ENCODE measurements around the gene MUC4. TPM values are rescaled to one million over a fixed set of nuclear protein-coding genes. Genes with fewer than 3 reads are reported as not detected.

MUC4 gene
- total and polyA plus RNA-seq, 9 of the 15 experiments (the other 6 are each of a cell fraction or from before 2014, with no cell fraction given), result under 0.01 to 0.21 (median 0.10) TPM; not detected in 4

DNA sequence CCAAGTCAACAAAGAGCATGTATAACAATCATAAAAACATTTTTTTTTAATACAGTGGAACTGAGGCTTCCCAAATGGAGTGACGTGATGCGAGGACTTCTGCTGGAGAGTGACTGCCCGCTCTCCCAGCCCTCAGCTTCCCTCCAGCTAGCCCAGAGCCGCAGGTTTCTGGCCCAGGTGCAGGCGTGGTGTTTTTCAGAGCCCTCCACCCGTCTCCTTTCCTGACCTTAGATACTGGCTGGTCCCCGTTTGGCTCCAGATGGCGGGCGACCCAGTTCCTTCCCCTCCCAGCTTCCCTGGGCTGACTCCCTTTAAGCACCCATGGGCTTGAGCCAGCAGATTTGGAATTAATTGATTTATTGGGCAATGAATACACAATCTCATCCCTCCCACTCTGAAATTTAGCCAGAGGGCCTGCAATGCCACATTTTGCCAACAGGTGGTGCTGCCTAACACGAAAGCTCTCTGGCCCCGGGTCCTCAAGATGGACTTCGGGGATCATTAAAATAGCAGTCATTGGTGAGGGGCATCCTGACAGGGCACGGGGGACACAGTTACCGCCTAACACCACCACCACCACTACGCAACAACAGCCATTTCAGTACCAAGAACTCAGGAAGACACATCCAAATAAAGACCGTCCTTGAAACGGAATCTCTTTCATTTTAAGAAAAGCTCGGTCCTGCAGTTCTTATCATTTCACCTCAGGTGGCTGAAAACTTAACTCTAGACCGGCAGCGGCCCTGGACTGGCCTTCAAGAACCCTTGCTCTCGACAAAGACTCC, 47.5 kb upstream of the MUC4 start (continued):
- TF ChIP-seq, protein P1, sequence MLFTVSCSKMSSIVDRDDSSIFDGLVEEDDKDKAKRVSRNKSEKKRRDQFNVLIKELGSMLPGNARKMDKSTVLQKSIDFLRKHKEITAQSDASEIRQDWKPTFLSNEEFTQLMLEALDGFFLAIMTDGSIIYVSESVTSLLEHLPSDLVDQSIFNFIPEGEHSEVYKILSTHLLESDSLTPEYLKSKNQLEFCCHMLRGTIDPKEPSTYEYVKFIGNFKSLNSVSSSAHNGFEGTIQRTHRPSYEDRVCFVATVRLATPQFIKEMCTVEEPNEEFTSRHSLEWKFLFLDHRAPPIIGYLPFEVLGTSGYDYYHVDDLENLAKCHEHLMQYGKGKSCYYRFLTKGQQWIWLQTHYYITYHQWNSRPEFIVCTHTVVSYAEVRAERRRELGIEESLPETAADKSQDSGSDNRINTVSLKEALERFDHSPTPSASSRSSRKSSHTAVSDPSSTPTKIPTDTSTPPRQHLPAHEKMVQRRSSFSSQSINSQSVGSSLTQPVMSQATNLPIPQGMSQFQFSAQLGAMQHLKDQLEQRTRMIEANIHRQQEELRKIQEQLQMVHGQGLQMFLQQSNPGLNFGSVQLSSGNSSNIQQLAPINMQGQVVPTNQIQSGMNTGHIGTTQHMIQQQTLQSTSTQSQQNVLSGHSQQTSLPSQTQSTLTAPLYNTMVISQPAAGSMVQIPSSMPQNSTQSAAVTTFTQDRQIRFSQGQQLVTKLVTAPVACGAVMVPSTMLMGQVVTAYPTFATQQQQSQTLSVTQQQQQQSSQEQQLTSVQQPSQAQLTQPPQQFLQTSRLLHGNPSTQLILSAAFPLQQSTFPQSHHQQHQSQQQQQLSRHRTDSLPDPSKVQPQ (CRISPR knock-in tag; IDR thresholded peaks at IDR 0.05; ENCODE audit: borderline replicate concordance), result no peak
- TF ChIP-seq SP1 (CRISPR knock-in tag; IDR thresholded peaks at IDR 0.05) (no peak), DPF2 (IDR thresholded peaks at IDR 0.05) (peak; percentile 50), ZKSCAN1 (IDR thresholded peaks at IDR 0.05; ENCODE audit: low read depth, low read length) (0 out of 2 replicates have a peak, but pooled peaks have one; percentile 12), RAD21 (CRISPR knock-in tag; conservative IDR thresholded peaks at IDR 0.05 in 1 of 2, IDR thresholded peaks at IDR 0.05 in 1 of 2) (peak; percentile 75 to 90), KDM1A (IDR thresholded peaks at IDR 0.05) (peak in 1 of 2 experiments; percentile 25; a peak in 1 of 4 replicates), BRD4 (IDR thresholded peaks at IDR 0.05) (no peak), CBFA2T3 (IDR thresholded peaks at IDR 0.05) (peak; percentile 53), YY1 (IDR thresholded peaks at IDR 0.05; ENCODE audit: borderline replicate concordance in 1 of 3, control insufficient read depth in 1 of 3, extremely low read depth in 1 of 3, insufficient read depth in 3 of 3, insufficient read length in 1 of 3, insufficient replicate concordance in 2 of 3, low read depth in 1 of 3, low read length in 2 of 3) (peak in 2 of 3 experiments; percentile 46 to 49), PML (IDR thresholded peaks at IDR 0.05; ENCODE audit: low read length) (peak; percentile 28; the same call in 1 of the 2 replicates), NR4A1 (CRISPR knock-in tag; IDR thresholded peaks at IDR 0.05) (no peak), NR4A1 (tag; IDR thresholded peaks at IDR 0.05) (no peak), CC2D1A (IDR thresholded peaks at IDR 0.05) (peak; percentile 65; the same call in 1 of the 2 replicates), HNRNPUL1 (IDR thresholded peaks at IDR 0.05; ENCODE audit: low read length) (no peak), CTBP1 (IDR thresholded peaks at IDR 0.05; ENCODE audit: borderline replicate concordance) (peak; percentile 62; the same call in 1 of the 2 replicates), SMC3 (conservative IDR thresholded peaks at IDR 0.05; ENCODE audit: insufficient read depth, low read depth, low read length) (peak; percentile 73; the same call in 1 of the 2 replicates)
- TF ChIP-seq, protein P2, sequence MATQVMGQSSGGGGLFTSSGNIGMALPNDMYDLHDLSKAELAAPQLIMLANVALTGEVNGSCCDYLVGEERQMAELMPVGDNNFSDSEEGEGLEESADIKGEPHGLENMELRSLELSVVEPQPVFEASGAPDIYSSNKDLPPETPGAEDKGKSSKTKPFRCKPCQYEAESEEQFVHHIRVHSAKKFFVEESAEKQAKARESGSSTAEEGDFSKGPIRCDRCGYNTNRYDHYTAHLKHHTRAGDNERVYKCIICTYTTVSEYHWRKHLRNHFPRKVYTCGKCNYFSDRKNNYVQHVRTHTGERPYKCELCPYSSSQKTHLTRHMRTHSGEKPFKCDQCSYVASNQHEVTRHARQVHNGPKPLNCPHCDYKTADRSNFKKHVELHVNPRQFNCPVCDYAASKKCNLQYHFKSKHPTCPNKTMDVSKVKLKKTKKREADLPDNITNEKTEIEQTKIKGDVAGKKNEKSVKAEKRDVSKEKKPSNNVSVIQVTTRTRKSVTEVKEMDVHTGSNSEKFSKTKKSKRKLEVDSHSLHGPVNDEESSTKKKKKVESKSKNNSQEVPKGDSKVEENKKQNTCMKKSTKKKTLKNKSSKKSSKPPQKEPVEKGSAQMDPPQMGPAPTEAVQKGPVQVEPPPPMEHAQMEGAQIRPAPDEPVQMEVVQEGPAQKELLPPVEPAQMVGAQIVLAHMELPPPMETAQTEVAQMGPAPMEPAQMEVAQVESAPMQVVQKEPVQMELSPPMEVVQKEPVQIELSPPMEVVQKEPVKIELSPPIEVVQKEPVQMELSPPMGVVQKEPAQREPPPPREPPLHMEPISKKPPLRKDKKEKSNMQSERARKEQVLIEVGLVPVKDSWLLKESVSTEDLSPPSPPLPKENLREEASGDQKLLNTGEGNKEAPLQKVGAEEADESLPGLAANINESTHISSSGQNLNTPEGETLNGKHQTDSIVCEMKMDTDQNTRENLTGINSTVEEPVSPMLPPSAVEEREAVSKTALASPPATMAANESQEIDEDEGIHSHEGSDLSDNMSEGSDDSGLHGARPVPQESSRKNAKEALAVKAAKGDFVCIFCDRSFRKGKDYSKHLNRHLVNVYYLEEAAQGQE (IDR thresholded peaks at IDR 0.05; ENCODE audit: borderline replicate concordance), result peak; percentile 79
- TF ChIP-seq, protein P2 (CRISPR knock-in tag; IDR thresholded peaks at IDR 0.05; ENCODE audit: low read depth), result no peak

Measured in K562 (cell line).